ENCODE data around the gene MPRIP.

MPRIP gene

GRCh38 chr17:17067257-17067656 is 25.0 kb downstream of the MPRIP start (continued):
- TF ChIP-seq ZBTB10 (tag by site-specific recombination; IDR thresholded peaks at IDR 0.05): no peak
- 0 out of 2 replicates have a peak, but pooled peaks have one; percentile 18 for TF ChIP-seq PRDM10 (tag by site-specific recombination; IDR thresholded peaks at IDR 0.05)

GRCh38 chr17:17069849-17070248 is 27.6 kb downstream of the MPRIP start:
- CTCF ChIA-PET: no interaction called here
- H3K4me1 ChIP-seq (ENCODE audit: control insufficient read depth, insufficient read depth, low read length): peaks cover 10% of the 10 kb centered on the region
- TF ChIP-seq TRIM28 (IDR thresholded peaks at IDR 0.05; ENCODE audit: borderline replicate concordance, low read length) (peak; percentile 78), ZNF175 (tag by site-specific recombination; IDR thresholded peaks at IDR 0.05) (no peak), SETDB1 (IDR thresholded peaks at IDR 0.05; ENCODE audit: insufficient read length, low read length) (peak; percentile 96), ZNF423 (tag by site-specific recombination; IDR thresholded peaks at IDR 0.05) (no peak), ZFP69B (tag by site-specific recombination; IDR thresholded peaks at IDR 0.05) (no peak), MYNN (tag by site-specific recombination; IDR thresholded peaks at IDR 0.05; ENCODE audit: borderline replicate concordance) (no peak), ZNF473 (tag by site-specific recombination; IDR thresholded peaks at IDR 0.05) (no peak), ZNF19 (tag by site-specific recombination; IDR thresholded peaks at IDR 0.05; ENCODE audit: low read depth) (no peak), ZNF514 (tag by site-specific recombination; IDR thresholded peaks at IDR 0.05) (no peak), ZNF654 (tag by site-specific recombination; IDR thresholded peaks at IDR 0.05; ENCODE audit: low read depth) (no peak), GFI1B (tag by site-specific recombination; IDR thresholded peaks at IDR 0.05) (no peak), PRDM1 (tag by site-specific recombination; IDR thresholded peaks at IDR 0.05) (0 out of 2 replicates have a peak, but pooled peaks have one; percentile 19), ZNF366 (tag by site-specific recombination; conservative IDR thresholded peaks at IDR 0.05) (no peak), ZNF530 (tag by site-specific recombination; IDR thresholded peaks at IDR 0.05; ENCODE audit: low read depth) (no peak), ZNF645 (tag by site-specific recombination; IDR thresholded peaks at IDR 0.05) (no peak), ZNF664 (tag by site-specific recombination; IDR thresholded peaks at IDR 0.05) (no peak), PATZ1 (tag by site-specific recombination; IDR thresholded peaks at IDR 0.05) (no peak), ZNF26 (tag by site-specific recombination; IDR thresholded peaks at IDR 0.05) (no peak), ZBTB8A (tag by site-specific recombination; IDR thresholded peaks at IDR 0.05) (no peak), ZNF596 (tag by site-specific recombination; IDR thresholded peaks at IDR 0.05) (no peak), GLIS1 (tag by site-specific recombination; IDR thresholded peaks at IDR 0.05) (no peak), ZNF629 (tag by site-specific recombination; IDR thresholded peaks at IDR 0.05) (no peak)
- POLR2A ChIA-PET: no interaction called here
- H3K36me3 ChIP-seq (ENCODE audit: control insufficient read depth in 2 of 2, insufficient read depth in 1 of 2, low read length in 2 of 2): peaks cover 5 to 24% of the 10 kb centered on the region in 2 experiments
- H3K4me3 ChIP-seq (ENCODE audit: low read depth, low read length): no peak overlapping the region
- no peaks in the 10 kb centered on the region for H3K9me3 ChIP-seq (ENCODE audit: control insufficient read depth, insufficient read depth, low read depth, low read length)
- H3K27ac ChIP-seq (ENCODE audit: extremely low read depth, low read depth, low read length): no peak overlapping the region
